OCI-M2 (cell line): ENCODE measurements around the gene DHX40.
"Not testable (repeated sequence)": the region's sequence is repeated elsewhere in the genome, so short reads cannot be mapped to it uniquely, and the experiment has no call there.

Source experiments
- DNase-seq: peaks from one replicate; lab custom pipeline; 2025; ENCODE audit not compliant: unreplicated experiment; lab: John Stamatoyannopoulos, UW

The DHX40 gene

GRCh38 chr17:59627274-59627673 lies 61.9 kb downstream of the DHX40 start:
- DNase-seq, result no peak

- no peak for DNase-seq
Measured at GRCh38 chr17:59627770-59628171, 62.4 kb downstream of the DHX40 start.

- DNase-seq, result no peak
Measured at GRCh38 chr17:59629174-59629573, 63.8 kb downstream of the DHX40 start.

GRCh38 chr17:59631276-59631675 lies 65.9 kb downstream of the DHX40 start:
- DNase-seq, result no peak

- DNase-seq, result no peak
Measured at GRCh38 chr17:59632398-59632797, 67.0 kb downstream of the DHX40 start.

GRCh38 chr17:59633658-59634359 lies 68.4 kb downstream of the DHX40 start:
- DNase-seq, result no peak

- no peak for DNase-seq
Measured at GRCh38 chr17:59634632-59635541, 69.5 kb downstream of the DHX40 start.

GRCh38 chr17:59637611-59638310 lies 72.4 kb downstream of the DHX40 start:
- DNase-seq, result no peak

GRCh38 chr17:59638553-59638952 lies 73.1 kb downstream of the DHX40 start:
- DNase-seq, result no peak

GRCh38 chr17:59641799-59642484 lies 76.5 kb downstream of the DHX40 start:
- DNase-seq, result no peak

- no peak for DNase-seq
Measured at GRCh38 chr17:59642565-59642964, 77.2 kb downstream of the DHX40 start.

GRCh38 chr17:59643159-59644140 lies 78.0 kb downstream of the DHX40 start:
- no peak for DNase-seq

- DNase-seq, result no peak
Measured at GRCh38 chr17:59647288-59647687, 81.9 kb downstream of the DHX40 start.

GRCh38 chr17:59649886-59650285 lies 84.5 kb downstream of the DHX40 start:
- DNase-seq, result no peak

GRCh38 chr17:59650642-59651041 lies 85.2 kb downstream of the DHX40 start:
- no peak for DNase-seq

GRCh38 chr17:59651346-59651745 lies 85.9 kb downstream of the DHX40 start:
- DNase-seq, result no peak

- no peak for DNase-seq
Measured at GRCh38 chr17:59652119-59652518, 86.7 kb downstream of the DHX40 start.

- DNase-seq, result not testable (repeated sequence)
Measured at GRCh38 chr17:59656624-59657023, 91.2 kb downstream of the DHX40 start.
